Stimulated activated CD4-positive, alpha-beta T cell treated with anti-CD3 and anti-CD28 coated beads, Interleukin-15, amount 100 ng/mL, for 48 hours (primary cell): ENCODE data around the gene EXOC4.
"Not testable (repeated sequence)": the region's sequence is repeated elsewhere in the genome, so short reads cannot be mapped to it uniquely, and the experiment has no call there.

Experiments
- DNase-seq, 2 donors: peaks; one replicate each; pipeline ENCODE4 v3.0.0-alpha.2; 2020; ENCODE audit warnings: low read depth in 2 of 2

Gene EXOC4

GRCh38 chr7:133315332-133316040 lies 62.6 kb downstream of the EXOC4 start:
- DNase-seq: no peak

GRCh38 chr7:133319842-133320241 lies 67.0 kb downstream of the EXOC4 start:
- no peak for DNase-seq

- DNase-seq: no peak
Observed at GRCh38 chr7:133320891-133321290, 68.0 kb downstream of the EXOC4 start.

- not testable (repeated sequence) for DNase-seq
Observed at GRCh38 chr7:133321366-133321765, 68.5 kb downstream of the EXOC4 start.

- DNase-seq: not testable (repeated sequence)
Observed at GRCh38 chr7:133326745-133327144, 73.9 kb downstream of the EXOC4 start.

- DNase-seq: not testable (repeated sequence)
Observed at GRCh38 chr7:133328021-133328420, 75.1 kb downstream of the EXOC4 start.

GRCh38 chr7:133330085-133330484 lies 77.2 kb downstream of the EXOC4 start:
- DNase-seq: no peak

- no peak for DNase-seq
Observed at GRCh38 chr7:133331861-133332260, 79.0 kb downstream of the EXOC4 start.

GRCh38 chr7:133339772-133340171 lies 86.9 kb downstream of the EXOC4 start:
- DNase-seq: no peak

GRCh38 chr7:133344275-133344674 lies 91.4 kb downstream of the EXOC4 start:
- DNase-seq: no peak

- no peak for DNase-seq
Observed at GRCh38 chr7:133345690-133346421, 93.0 kb downstream of the EXOC4 start.

- DNase-seq: no peak
Observed at GRCh38 chr7:133348250-133348649, 95.4 kb downstream of the EXOC4 start.

- DNase-seq: no peak
Observed at GRCh38 chr7:133349101-133349500, 96.2 kb downstream of the EXOC4 start.

GRCh38 chr7:133352430-133352829 lies 99.6 kb downstream of the EXOC4 start:
- no peak for DNase-seq

GRCh38 chr7:133353775-133354174 lies 100.9 kb downstream of the EXOC4 start:
- no peak for DNase-seq

- no peak for DNase-seq
Observed at GRCh38 chr7:133354546-133355324, 101.9 kb downstream of the EXOC4 start.

- no peak for DNase-seq
Observed at GRCh38 chr7:133355325-133355708, 102.4 kb downstream of the EXOC4 start.

GRCh38 chr7:133355822-133356221 lies 102.9 kb downstream of the EXOC4 start:
- no peak for DNase-seq

- no peak for DNase-seq
Observed at GRCh38 chr7:133358708-133359107, 105.8 kb downstream of the EXOC4 start.

- DNase-seq: no peak
Observed at GRCh38 chr7:133359449-133359848, 106.6 kb downstream of the EXOC4 start.

GRCh38 chr7:133360201-133360600 lies 107.3 kb downstream of the EXOC4 start:
- no peak for DNase-seq

- DNase-seq: no peak
Observed at GRCh38 chr7:133361806-133362205, 108.9 kb downstream of the EXOC4 start.
